ENCODE results near the gene TSPAN9. TPM values are rescaled to one million over a fixed set of nuclear protein-coding genes. Genes with fewer than 3 reads are reported as not detected.

Gene TSPAN9
- total RNA-seq, 1 experiment from 2014 or later, result 13.2 TPM

GRCh38 chr12:3164454-3165077, 87.4 kb downstream of the TSPAN9 start:
- Histone ChIP-seq H2AFZ (ENCODE audit: low read depth, low read length, poor library complexity, severe bottlenecking) (no peak overlapping the region), H3K9me2 (ENCODE audit: insufficient read depth) (no peaks in the 10 kb centered on the region), H3K27ac (ENCODE audit: low read depth, low read length) (no peak overlapping the region), H4K20me1 (ENCODE audit: insufficient read depth) (no peaks in the 10 kb centered on the region), H3K9me3 (ENCODE audit: control insufficient read depth in 1 of 2, insufficient read depth in 1 of 2, low read depth in 1 of 2, low read length in 2 of 2) (no peaks in the 10 kb centered on the region), H3K79me2 (ENCODE audit: insufficient read depth, low read length) (no peaks in the 10 kb centered on the region), H3K27me3 (ENCODE audit: insufficient read depth, low read length) (no peaks in the 10 kb centered on the region), H3K36me3 (ENCODE audit: control insufficient read depth in 1 of 2, insufficient read depth in 2 of 2, low read length in 2 of 2) (no peaks in the 10 kb centered on the region), H3K4me3 (replicated peaks in 1 of 2; ENCODE audit: low read depth in 1 of 2, low read length in 2 of 2) (no peak overlapping the region), H3K4me2 (ENCODE audit: low read length) (no peak overlapping the region), H3K9ac (ENCODE audit: low read length) (no peak overlapping the region), H3K4me1 (ENCODE audit: control insufficient read depth in 1 of 2, insufficient read depth in 2 of 2, low read length in 2 of 2) (peaks cover 14 to 29% of the 10 kb centered on the region in 2 experiments)
- no peak for TF ChIP-seq ELF1 (IDR thresholded peaks at IDR 0.05; ENCODE audit: borderline replicate concordance, low read depth)
- no peak for TF ChIP-seq RAD21 (IDR thresholded peaks at IDR 0.05; ENCODE audit: low read depth)
- TF ChIP-seq EGR1 (IDR thresholded peaks at IDR 0.05; ENCODE audit: low read depth), result no peak
- no peak for TF ChIP-seq JUND (IDR thresholded peaks at IDR 0.05)
- no peak for TF ChIP-seq SP1 (IDR thresholded peaks at IDR 0.05; ENCODE audit: low read depth)
- CTCF ChIA-PET, result no interaction called here
- ATAC-seq (no peak), DNase-seq (ENCODE audit: low read depth, low spot score) (no peak)
- intact Hi-C loops (cut with micrococcal nuclease), result no loop called here
- no TSS peak for BruUV-seq (replicated peaks)
- RAD21 ChIA-PET (ENCODE audit: low non-redundant PET in 1 of 2, low total read pairs in 2 of 2, uncharacterized antibody in 2 of 2, unreplicated experiment in 2 of 2), result no interaction called here
- POLR2A ChIA-PET, result no interaction called here

GRCh38 chr12:3165078-3165980, 88.2 kb downstream of the TSPAN9 start:
- CTCF ChIA-PET, result no interaction called here
- Histone ChIP-seq H3K27me3 (ENCODE audit: insufficient read depth, low read length) (no peaks in the 10 kb centered on the region), H3K9ac (ENCODE audit: low read length) (no peak overlapping the region), H4K20me1 (ENCODE audit: insufficient read depth) (no peaks in the 10 kb centered on the region), H3K27ac (ENCODE audit: low read depth, low read length) (no peak overlapping the region), H3K9me3 (ENCODE audit: control insufficient read depth in 1 of 2, insufficient read depth in 1 of 2, low read depth in 1 of 2, low read length in 2 of 2) (no peaks in the 10 kb centered on the region), H3K4me3 (replicated peaks in 1 of 2; ENCODE audit: low read depth in 1 of 2, low read length in 2 of 2) (no peak overlapping the region), H3K9me2 (ENCODE audit: insufficient read depth) (no peaks in the 10 kb centered on the region), H3K79me2 (ENCODE audit: insufficient read depth, low read length) (no peaks in the 10 kb centered on the region), H3K4me2 (ENCODE audit: low read length) (no peak overlapping the region), H3K36me3 (ENCODE audit: control insufficient read depth in 1 of 2, insufficient read depth in 2 of 2, low read length in 2 of 2) (no peaks in the 10 kb centered on the region), H3K4me1 (ENCODE audit: control insufficient read depth in 1 of 2, insufficient read depth in 2 of 2, low read length in 2 of 2) (peaks cover 18 to 37% of the 10 kb centered on the region in 2 experiments), H2AFZ (ENCODE audit: low read depth, low read length, poor library complexity, severe bottlenecking) (no peak overlapping the region)
- BruUV-seq (replicated peaks), result no TSS peak
- intact Hi-C loops (cut with micrococcal nuclease), result no loop called here
- no peak for TF ChIP-seq ZNF274 (IDR thresholded peaks at IDR 0.05; ENCODE audit: low read depth, low read length)
- TF ChIP-seq JUND (IDR thresholded peaks at IDR 0.05), result no peak
- TF ChIP-seq SRF (IDR thresholded peaks at IDR 0.05; ENCODE audit: low read depth), result no peak
- TF ChIP-seq MAX (IDR thresholded peaks at IDR 0.05), result no peak
- no peak for TF ChIP-seq CEBPB (IDR thresholded peaks at IDR 0.05; ENCODE audit: low read depth)
- no peak for TF ChIP-seq ZFX (IDR thresholded peaks at IDR 0.05)
- TF ChIP-seq SP1 (IDR thresholded peaks at IDR 0.05; ENCODE audit: low read depth), result no peak
- DNase-seq (ENCODE audit: low read depth, low spot score) (no peak), ATAC-seq (no peak)
- POLR2A ChIA-PET, result no interaction called here
- RAD21 ChIA-PET (ENCODE audit: low non-redundant PET in 1 of 2, low total read pairs in 2 of 2, uncharacterized antibody in 2 of 2, unreplicated experiment in 2 of 2), result no interaction called here

Measured in HCT116 (cell line).